B cell (primary cell): Measurements from ENCODE around the gene USP34.

Experiments used
- EZH2 ChIP-seq: IDR thresholded peaks from 2 replicates; pipeline ENCODE4 v1.6.1; 2012; ENCODE audit warnings: borderline replicate concordance, low read depth, mild to moderate bottlenecking, moderate library complexity, low read length; ENCODE audit not compliant: insufficient read depth, poor library complexity, severe bottlenecking
- TF ChIP-seq, protein P1 (sequence below): fragments of 200-600 bp; IDR thresholded peaks from one replicate; pipeline ENCODE4 v1.8.0; 2022; ENCODE audit warnings: antibody characterized with exemption, mild to moderate bottlenecking

DNA sequence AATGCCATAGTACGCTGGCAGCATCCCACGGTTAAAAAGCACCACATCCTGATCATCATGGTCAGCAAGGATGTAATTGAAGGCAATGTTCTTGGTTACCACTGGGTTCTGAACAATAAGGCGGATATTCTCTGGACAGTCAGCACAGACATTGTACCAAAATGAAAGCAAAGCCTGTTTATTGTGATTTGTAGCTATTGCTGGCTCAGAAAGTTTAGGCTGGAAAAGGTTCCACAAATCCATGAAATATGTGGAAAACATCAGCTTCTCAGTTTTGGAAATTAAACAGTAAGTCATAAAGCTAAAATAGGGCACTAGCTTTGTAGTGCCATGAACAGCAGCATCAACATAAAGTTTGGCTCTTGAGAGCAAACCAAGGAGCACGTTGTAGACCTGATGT is 256.7 kb downstream of the USP34 start:
- TF ChIP-seq, protein P1, sequence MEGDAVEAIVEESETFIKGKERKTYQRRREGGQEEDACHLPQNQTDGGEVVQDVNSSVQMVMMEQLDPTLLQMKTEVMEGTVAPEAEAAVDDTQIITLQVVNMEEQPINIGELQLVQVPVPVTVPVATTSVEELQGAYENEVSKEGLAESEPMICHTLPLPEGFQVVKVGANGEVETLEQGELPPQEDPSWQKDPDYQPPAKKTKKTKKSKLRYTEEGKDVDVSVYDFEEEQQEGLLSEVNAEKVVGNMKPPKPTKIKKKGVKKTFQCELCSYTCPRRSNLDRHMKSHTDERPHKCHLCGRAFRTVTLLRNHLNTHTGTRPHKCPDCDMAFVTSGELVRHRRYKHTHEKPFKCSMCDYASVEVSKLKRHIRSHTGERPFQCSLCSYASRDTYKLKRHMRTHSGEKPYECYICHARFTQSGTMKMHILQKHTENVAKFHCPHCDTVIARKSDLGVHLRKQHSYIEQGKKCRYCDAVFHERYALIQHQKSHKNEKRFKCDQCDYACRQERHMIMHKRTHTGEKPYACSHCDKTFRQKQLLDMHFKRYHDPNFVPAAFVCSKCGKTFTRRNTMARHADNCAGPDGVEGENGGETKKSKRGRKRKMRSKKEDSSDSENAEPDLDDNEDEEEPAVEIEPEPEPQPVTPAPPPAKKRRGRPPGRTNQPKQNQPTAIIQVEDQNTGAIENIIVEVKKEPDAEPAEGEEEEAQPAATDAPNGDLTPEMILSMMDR: no peak
- no peak for TF ChIP-seq EZH2
